ENCODE results near the gene MSL2. TPM values are rescaled to one million over a fixed set of nuclear protein-coding genes. Genes with fewer than 3 reads are reported as not detected.

Gene MSL2
- total RNA-seq, 2 donors from 2014 or later, result 25.9 to 44.2 TPM

DNA sequence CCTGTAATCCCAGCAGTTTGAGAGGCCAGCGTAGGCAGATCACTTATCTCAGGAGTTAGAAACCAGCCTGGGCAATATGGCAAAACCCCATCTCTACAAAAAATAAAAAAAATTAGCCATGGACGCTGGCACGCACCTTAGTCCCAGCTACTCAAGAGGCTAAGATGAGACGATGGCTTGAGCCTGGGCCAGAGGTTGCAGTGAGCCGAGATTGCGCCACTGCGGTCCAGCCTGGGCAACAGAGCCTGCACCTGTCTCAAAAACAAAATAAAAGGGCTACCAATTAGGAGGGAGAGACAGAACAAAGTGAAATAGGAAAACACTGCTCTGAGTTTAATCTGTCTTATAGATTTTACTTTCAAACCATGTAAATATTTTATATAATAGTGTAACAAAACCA is 33.8 kb downstream of the MSL2 start:
- H3K4me3 ChIP-seq, result no peak overlapping the region
- intact Hi-C loops (cut with DNase I), result no loop called here
- DNase-seq (ENCODE audit: low spot score), result no peak
- H3K9me3 ChIP-seq, result no peaks in the 10 kb centered on the region
- no peaks in the 10 kb centered on the region for H3K4me1 ChIP-seq (replicated peaks)
- no peaks in the 10 kb centered on the region for H3K36me3 ChIP-seq
- H3K27ac ChIP-seq, result no peak overlapping the region
- H3K27me3 ChIP-seq (replicated peaks; ENCODE audit: insufficient read depth), result no peaks in the 10 kb centered on the region
- TF ChIP-seq POLR2AphosphoS5 (IDR thresholded peaks at IDR 0.05) (no peak), POLR2A (IDR thresholded peaks at IDR 0.05) (no peak)
- TF ChIP-seq, protein P1, sequence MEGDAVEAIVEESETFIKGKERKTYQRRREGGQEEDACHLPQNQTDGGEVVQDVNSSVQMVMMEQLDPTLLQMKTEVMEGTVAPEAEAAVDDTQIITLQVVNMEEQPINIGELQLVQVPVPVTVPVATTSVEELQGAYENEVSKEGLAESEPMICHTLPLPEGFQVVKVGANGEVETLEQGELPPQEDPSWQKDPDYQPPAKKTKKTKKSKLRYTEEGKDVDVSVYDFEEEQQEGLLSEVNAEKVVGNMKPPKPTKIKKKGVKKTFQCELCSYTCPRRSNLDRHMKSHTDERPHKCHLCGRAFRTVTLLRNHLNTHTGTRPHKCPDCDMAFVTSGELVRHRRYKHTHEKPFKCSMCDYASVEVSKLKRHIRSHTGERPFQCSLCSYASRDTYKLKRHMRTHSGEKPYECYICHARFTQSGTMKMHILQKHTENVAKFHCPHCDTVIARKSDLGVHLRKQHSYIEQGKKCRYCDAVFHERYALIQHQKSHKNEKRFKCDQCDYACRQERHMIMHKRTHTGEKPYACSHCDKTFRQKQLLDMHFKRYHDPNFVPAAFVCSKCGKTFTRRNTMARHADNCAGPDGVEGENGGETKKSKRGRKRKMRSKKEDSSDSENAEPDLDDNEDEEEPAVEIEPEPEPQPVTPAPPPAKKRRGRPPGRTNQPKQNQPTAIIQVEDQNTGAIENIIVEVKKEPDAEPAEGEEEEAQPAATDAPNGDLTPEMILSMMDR (IDR thresholded peaks at IDR 0.05), result no peak
- WGBS, result 98% methylated on average over 7 of the region's 7 CpGs

DNA sequence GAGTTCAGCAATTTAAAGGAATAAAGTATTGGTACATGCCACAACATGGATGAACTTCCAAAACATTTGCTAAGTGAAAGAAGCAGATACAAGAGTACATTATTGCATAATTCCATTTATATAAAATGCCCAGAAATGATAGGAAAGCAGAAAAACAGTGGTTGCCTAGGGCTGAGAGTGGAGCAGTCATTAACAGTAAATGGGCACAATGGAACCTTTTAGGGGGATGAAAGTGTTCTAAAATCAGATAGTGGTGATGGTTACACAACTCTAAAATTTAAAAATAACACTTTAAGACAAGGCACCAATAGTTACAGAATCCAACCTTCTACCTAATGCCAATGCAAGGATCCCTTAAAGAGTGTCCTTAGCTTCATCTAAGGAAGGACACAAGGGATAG is 34.6 kb downstream of the MSL2 start:
- intact Hi-C loops (cut with DNase I), result no loop called here
- H3K27me3 ChIP-seq (replicated peaks; ENCODE audit: insufficient read depth), result no peaks in the 10 kb centered on the region
- DNase-seq (ENCODE audit: low spot score), result no peak
- no peak overlapping the region for H3K4me3 ChIP-seq
- TF ChIP-seq, protein P1 (IDR thresholded peaks at IDR 0.05), result no peak
- no peak overlapping the region for H3K27ac ChIP-seq
- no peaks in the 10 kb centered on the region for H3K4me1 ChIP-seq (replicated peaks)
- H3K36me3 ChIP-seq, result no peaks in the 10 kb centered on the region
- H3K9me3 ChIP-seq, result no peaks in the 10 kb centered on the region

DNA sequence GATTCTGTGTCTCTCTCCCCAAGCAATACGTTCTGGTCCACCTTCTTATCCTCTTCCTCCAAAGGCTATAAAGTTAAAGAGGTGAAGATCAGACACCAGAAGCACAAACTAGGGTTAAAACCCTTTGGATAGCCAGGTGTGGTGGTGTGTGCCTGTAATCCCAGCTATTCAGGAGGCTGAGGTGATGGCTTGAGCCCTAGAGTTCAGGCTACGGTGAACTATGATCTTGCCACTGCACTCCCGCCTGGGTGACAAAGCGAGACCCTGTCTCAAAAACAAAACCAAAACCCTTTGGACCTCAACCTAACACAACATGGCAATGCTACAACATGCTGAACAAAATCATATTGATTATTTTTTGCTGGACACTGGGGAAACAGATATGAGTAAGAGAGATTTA is 43.2 kb downstream of the MSL2 start:
- H3K36me3 ChIP-seq, result no peaks in the 10 kb centered on the region
- no peak overlapping the region for H3K27ac ChIP-seq
- intact Hi-C loops (cut with DNase I), result no loop called here
- H3K4me1 ChIP-seq (replicated peaks), result no peaks in the 10 kb centered on the region
- no peak for DNase-seq (ENCODE audit: low spot score)
- H3K4me3 ChIP-seq, result no peak overlapping the region
- TF ChIP-seq, protein P1 (IDR thresholded peaks at IDR 0.05), result no peak
- TF ChIP-seq POLR2AphosphoS5 (IDR thresholded peaks at IDR 0.05), result no peak
- no peak for TF ChIP-seq POLR2A (IDR thresholded peaks at IDR 0.05)
- no peaks in the 10 kb centered on the region for H3K27me3 ChIP-seq (replicated peaks; ENCODE audit: insufficient read depth)
- 81% methylated on average over 4 of the region's 4 CpGs for WGBS
- no peaks in the 10 kb centered on the region for H3K9me3 ChIP-seq

DNA sequence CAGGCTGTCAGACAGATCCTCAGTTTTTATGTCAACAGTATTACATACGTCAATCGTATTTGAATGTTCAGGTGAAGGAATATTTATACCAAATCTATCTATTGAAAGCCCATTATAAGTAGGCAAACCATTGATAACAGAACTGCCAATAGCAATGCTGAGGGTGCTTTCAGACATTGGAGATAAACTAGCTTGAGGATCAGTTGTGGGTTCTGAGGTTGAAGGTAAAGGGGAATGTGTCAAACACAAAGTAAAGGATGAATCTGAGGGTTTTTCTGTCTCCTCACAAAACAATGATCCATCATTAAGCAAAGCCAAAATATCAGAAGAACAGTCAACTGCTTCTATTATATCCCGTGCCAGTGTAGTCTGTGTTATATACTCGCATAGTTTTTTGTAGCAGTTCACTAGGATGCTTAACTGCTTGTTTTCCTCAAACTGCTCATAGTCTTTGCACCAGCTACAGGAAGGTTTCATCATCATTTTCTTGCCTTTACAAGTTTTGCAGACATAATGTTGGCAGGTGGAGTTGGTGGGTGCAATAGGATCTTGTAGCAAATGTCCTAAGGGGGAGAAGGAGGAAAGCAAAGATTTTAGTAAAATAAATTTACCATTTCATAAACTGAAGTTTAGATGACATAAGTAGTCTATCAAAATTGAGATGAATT is 43.8 kb downstream of the MSL2 start:
- Histone ChIP-seq H3K27ac (no peak overlapping the region), H3K27me3 (replicated peaks; ENCODE audit: insufficient read depth) (no peaks in the 10 kb centered on the region), H3K4me3 (no peak overlapping the region), H3K36me3 (no peaks in the 10 kb centered on the region), H3K9me3 (no peaks in the 10 kb centered on the region), H3K4me1 (replicated peaks) (no peaks in the 10 kb centered on the region)
- intact Hi-C loops (cut with DNase I), result no loop called here
- no peak for TF ChIP-seq POLR2AphosphoS5 (IDR thresholded peaks at IDR 0.05)
- 69% methylated on average over 4 of the region's 4 CpGs for WGBS
- DNase-seq (ENCODE audit: low spot score), result no peak

DNA sequence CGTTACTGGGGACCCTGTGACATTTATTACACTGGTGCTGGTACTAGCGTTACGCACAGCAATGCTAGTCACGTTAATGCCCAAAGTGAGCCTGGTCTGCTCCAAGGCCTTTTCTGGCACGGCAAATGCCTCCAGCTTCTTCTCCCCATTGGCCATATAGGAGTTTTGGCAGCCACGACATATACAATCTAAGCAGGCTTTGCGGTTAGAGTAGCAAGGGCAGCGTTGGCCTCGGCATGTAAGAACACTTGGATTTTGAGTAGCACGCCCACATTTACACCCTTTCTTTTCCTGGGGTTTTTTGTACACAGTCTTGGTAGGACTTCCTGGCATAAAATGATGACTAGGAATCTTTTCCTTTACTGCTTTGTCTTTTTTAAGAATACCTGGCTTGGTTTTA is 44.9 kb downstream of the MSL2 start:
- no peak for DNase-seq (ENCODE audit: low spot score)
- Histone ChIP-seq H3K27me3 (replicated peaks; ENCODE audit: insufficient read depth) (no peaks in the 10 kb centered on the region), H3K4me3 (no peak overlapping the region), H3K36me3 (no peaks in the 10 kb centered on the region), H3K9me3 (no peaks in the 10 kb centered on the region), H3K4me1 (replicated peaks) (no peaks in the 10 kb centered on the region), H3K27ac (no peak overlapping the region)
- 55% methylated on average over 10 of the region's 10 CpGs for WGBS
- intact Hi-C loops (cut with DNase I), result no loop called here
- TF ChIP-seq POLR2AphosphoS5 (IDR thresholded peaks at IDR 0.05), result no peak
- TF ChIP-seq, protein P1 (IDR thresholded peaks at IDR 0.05), result no peak
- no peak for TF ChIP-seq POLR2A (IDR thresholded peaks at IDR 0.05)

Measured in prostate gland (tissue), 2 donors.